GM12878 (cell line): Measurements from ENCODE around the gene SLC6A2. TPM values are rescaled to one million over a fixed set of nuclear protein-coding genes. Genes with fewer than 3 reads are reported as not detected.
A peak's percentile ranks its signal among the peaks of the same experiment; 100 is the strongest.

Experiments used
- ATAC-seq: fragments of 200-7000 bp; cut with Tn5 transposase; 3 replicates; pipeline ENCODE4 v1.9.1; 2020; ENCODE audit warnings: mild to moderate bottlenecking, moderate library complexity
- BruUV-seq: library from RNA; stranded (reverse); fragments of 400-500 nt; replicated peaks from 2 replicates; lab custom pipeline; 2021; lab: Mats Ljungman, UMichigan
- CTCF ChIA-PET: fragments of 300-600 bp; sonication (Branson Sonifier 250); formaldehyde crosslinking; extraction: SDS; loops from one replicate; lab custom pipeline; 2021; ENCODE audit warnings: inconsistent platforms; lab: Yijun Ruan, JAX
- POLR2A ChIA-PET: fragments of 350-600 bp; formaldehyde crosslinking; extraction: SDS; loops from one replicate; lab custom pipeline; 2021; ENCODE audit warnings: inconsistent platforms; lab: Charles Lee
- RAD21 ChIA-PET: fragments of 300-600 bp; sonication (Branson Sonifier 250); formaldehyde crosslinking; loops from one replicate; lab custom pipeline; 2023; ENCODE audit warnings: antibody characterized with exemption; ENCODE audit not compliant: unreplicated experiment; lab: Charles Lee
- SMC1A ChIA-PET: fragments of 300-600 bp; sonication (Branson Sonifier 250); formaldehyde crosslinking; loops from one replicate; lab custom pipeline; 2023; ENCODE audit not compliant: unreplicated experiment, uncharacterized antibody; lab: Charles Lee
- DNase-seq: peaks from one replicate; pipeline ENCODE4 v3.0.0-alpha.2; 2011; ENCODE audit warnings: low read depth, low spot score
- FAIRE-seq: peaks from 3 replicates; lab custom pipeline; 2011; peaks lifted over from hg19 to GRCh38; lab: Jason Lieb, UNC
- H2AFZ ChIP-seq: 2 replicates; pipeline ENCODE4 v1.6.0; 2011; ENCODE audit warnings: low read depth, low read length, control low read depth; ENCODE audit not compliant: control insufficient read depth
- H3K27ac ChIP-seq: 2 replicates; pipeline ENCODE4 v1.5.1; 2011; ENCODE audit warnings: control low read depth; ENCODE audit not compliant: control insufficient read depth, insufficient read depth
- H3K27me3 ChIP-seq, 2 experiments: replicated peaks in 1 of 2; 2 replicates each; pipeline versions ENCODE4 v1.6.0 to v1.6.1; 2011; ENCODE audit warnings: low read length in 1 of 2; ENCODE audit not compliant: control insufficient read depth in 2 of 2, insufficient read depth in 2 of 2
- H3K36me3 ChIP-seq, 2 experiments: 2 replicates each; pipeline ENCODE4 v1.5.1; 2011; ENCODE audit warnings: low read length in 1 of 2; ENCODE audit not compliant: control insufficient read depth in 2 of 2, insufficient read depth in 2 of 2
- H3K4me1 ChIP-seq: 2 replicates; pipeline ENCODE4 v1.6.1; 2011; ENCODE audit warnings: mild to moderate bottlenecking, low read length, moderate library complexity, mixed read lengths; ENCODE audit not compliant: control insufficient read depth, insufficient read depth
- H3K4me2 ChIP-seq: 2 replicates; pipeline ENCODE4 v1.6.0; 2011; ENCODE audit warnings: control low read depth; ENCODE audit not compliant: control insufficient read depth, insufficient read depth
- H3K4me3 ChIP-seq: fragments of 200-600 bp; sonication (generic); 2 replicates; pipeline ENCODE4 v1.5.1; 2016
- H3K79me2 ChIP-seq: 2 replicates; pipeline ENCODE4 v1.6.0; 2011; ENCODE audit warnings: low read length; ENCODE audit not compliant: control insufficient read depth, insufficient read depth
- H3K9ac ChIP-seq: 2 replicates; pipeline ENCODE4 v1.8.0; 2011; ENCODE audit warnings: low read length, control low read depth, mixed read lengths; ENCODE audit not compliant: control insufficient read depth, insufficient read depth
- H3K9me3 ChIP-seq: replicated peaks from 3 replicates; pipeline ENCODE4 v1.5.1; 2011; ENCODE audit warnings: mild to moderate bottlenecking, low read length; ENCODE audit not compliant: control insufficient read depth, insufficient read depth
- H4K20me1 ChIP-seq: 2 replicates; pipeline ENCODE4 v1.6.0; 2011; ENCODE audit not compliant: control insufficient read depth, insufficient read depth
- EP300 ChIP-seq, 2 experiments: fragments of 150-350 bp in 1 of 2; IDR thresholded peaks; 2 replicates each; pipeline ENCODE4 v1.6.1; 2011 to 2012; ENCODE audit warnings: low read depth in 2 of 2, low read length in 2 of 2, borderline replicate concordance in 1 of 2, improper control_type of control experiment in 1 of 2, inconsistent platforms in 1 of 2; ENCODE audit not compliant: control insufficient read depth in 1 of 2
- ETV6 ChIP-seq, 2 experiments: fragments of 450-650 bp in 1 of 2; IDR thresholded peaks in 1 of 2; conservative IDR thresholded peaks in 1 of 2; 2 replicates each; pipeline ENCODE4 v1.6.1; 2014; ENCODE audit warnings: antibody characterized with exemption in 1 of 2, borderline replicate concordance in 1 of 2, low read depth in 1 of 2, mild to moderate bottlenecking in 1 of 2, moderate library complexity in 1 of 2
- FOXK2 ChIP-seq: fragments of 450-650 bp; IDR thresholded peaks from 2 replicates; pipeline ENCODE4 v1.6.1; 2017; ENCODE audit warnings: mild to moderate bottlenecking, moderate library complexity
- MEF2B ChIP-seq: fragments of 450-650 bp; IDR thresholded peaks from 2 replicates; pipeline ENCODE4 v1.6.1; 2018; ENCODE audit warnings: mild to moderate bottlenecking, moderate library complexity; ENCODE audit not compliant: partially characterized antibody, poor library complexity, severe bottlenecking
- NR2F1 ChIP-seq: fragments of 450-650 bp; conservative IDR thresholded peaks from 2 replicates; pipeline ENCODE4 v1.6.1; 2017; ENCODE audit warnings: mild to moderate bottlenecking
- TBL1XR1 ChIP-seq: IDR thresholded peaks from 2 replicates; pipeline ENCODE4 v1.6.1; 2012; ENCODE audit warnings: low read depth, low read length, improper control_type of control experiment
- ZZZ3 ChIP-seq: IDR thresholded peaks from 2 replicates; pipeline ENCODE4 v1.6.1; 2011; ENCODE audit warnings: low read depth; ENCODE audit not compliant: control insufficient read depth, insufficient read length
- WGBS: methylation state at CpG from one replicate; pipeline ENCODE4 v1.1.6; 2016; ENCODE audit warnings: low lambda C conversion rate; ENCODE audit not compliant: insufficient replicate concordance, insufficient coverage; ENCODE audit errors: missing lambda C conversion rate; 5-methylcytosine and 5-hydroxymethylcytosine counted together
- in situ Hi-C: fragments of 300-500 bp; cut with MboI; formaldehyde crosslinking; loops from 9 replicates; pipeline ENCODE4 v1.14.3; 2018; ENCODE audit warnings: mixed read lengths
- intact Hi-C: fragments of 100-400 bp; cut with micrococcal nuclease; formaldehyde crosslinking; loops from one replicate; pipeline ENCODE4 v1.14.2; 2022; ENCODE audit not compliant: unreplicated experiment
- polyA plus RNA-seq, 11 experiments: library from polyadenylated mRNA; depleted of rRNA in 4 of 11; unstranded in 6 of 11; stranded (reverse) in 5 of 11; fragments of >200 nt; fragmentation: Nextera tagmentation in 4 of 11; fragmentation: Illumina TruSeq in 1 of 11; extraction: Ambion mirVana in 4 of 11; extraction: Trizol in 1 of 11; gene quantifications; 1 replicate in 1 of 11; 2 replicates in 10 of 11; pipeline versions ENCODE4 v1.2.1 to v1.2.3, GENCODE V29; 2011 to 2016; ENCODE audit warnings: inconsistent platforms in 2 of 11, missing spikeins in 2 of 11, low read depth in 1 of 11
- total RNA-seq, 4 experiments: library from RNA; depleted of rRNA in 3 of 4; stranded (reverse); fragments of >200 nt in 3 of 4; fragmentation: Illumina TruSeq in 1 of 4; extraction: Trizol in 1 of 4; gene quantifications; 2 replicates each; pipeline versions ENCODE4 v1.2.1 to v1.2.3, GENCODE V29; 2013 to 2021
- TF ChIP-seq, protein P1 (sequence below): fragments of 450-650 bp; IDR thresholded peaks from 2 replicates; pipeline ENCODE4 v1.6.1; 2014; ENCODE audit warnings: mild to moderate bottlenecking
- TF ChIP-seq, protein P2 (sequence below): fragments of 450-650 bp; IDR thresholded peaks from 2 replicates; pipeline ENCODE4 v1.6.1; 2017; ENCODE audit warnings: borderline replicate concordance
- TF ChIP-seq, protein P3 (sequence below): IDR thresholded peaks from 2 replicates; pipeline ENCODE4 v1.6.1; 2011; ENCODE audit warnings: borderline replicate concordance, low read depth, mild to moderate bottlenecking, moderate library complexity, mixed read lengths, low read length; ENCODE audit not compliant: insufficient read depth; ENCODE audit errors: extremely low read length
- TF ChIP-seq, protein P4 (sequence below): IDR thresholded peaks from 2 replicates; pipeline ENCODE4 v1.6.1; 2012; ENCODE audit warnings: improper control_type of control experiment, low read depth, low read length; ENCODE audit not compliant: insufficient replicate concordance

Gene SLC6A2
- total and polyA plus RNA-seq, 10 of the 15 experiments (the other 5 are each of a cell fraction or from before 2014, with no cell fraction given), result not detected

DNA sequence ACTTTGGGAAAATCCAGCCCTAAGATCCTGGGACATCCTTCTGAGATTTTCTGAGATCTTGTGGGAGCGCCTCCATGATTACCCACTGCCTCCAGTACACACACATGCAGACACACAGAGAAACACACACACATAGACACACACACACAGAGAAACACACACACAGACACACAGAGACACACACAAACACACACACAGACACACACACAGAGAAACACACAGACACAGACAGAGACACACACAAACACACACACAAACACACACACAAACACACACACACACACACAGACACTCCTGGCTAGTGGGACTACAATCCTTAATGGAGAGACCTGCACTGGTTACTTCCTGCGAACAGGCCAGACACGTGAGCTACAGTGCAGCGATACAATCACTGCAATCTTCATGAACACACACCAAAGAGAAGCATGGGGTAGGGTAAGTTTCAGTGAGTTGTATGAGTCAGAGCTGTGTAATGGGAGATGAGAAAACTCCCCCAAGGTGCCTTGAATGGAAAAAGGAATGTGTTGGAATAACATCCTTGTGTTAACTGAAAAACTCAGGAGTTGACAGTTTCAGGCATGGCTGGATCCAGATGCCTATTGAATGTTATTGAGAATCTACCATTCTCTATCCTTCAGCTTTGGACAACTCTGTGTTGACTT, 79.5 kb downstream of the SLC6A2 start:
- Histone ChIP-seq H3K4me3 (no peak overlapping the region), H3K9ac (no peak overlapping the region), H3K79me2 (no peaks in the 10 kb centered on the region), H3K9me3 (no peaks in the 10 kb centered on the region), H3K4me2 (no peak overlapping the region), H4K20me1 (no peaks in the 10 kb centered on the region), H3K4me1 (no peaks in the 10 kb centered on the region), H3K36me3 (no peaks in the 10 kb centered on the region), H3K27me3 (no peaks in the 10 kb centered on the region; a peak in 2 of 4 replicates), H2AFZ (no peak overlapping the region), H3K27ac (no peak overlapping the region)
- ChIA-PET POLR2A (no interaction called here), CTCF (no interaction called here), RAD21 (no interaction called here), SMC1A (no interaction called here)
- in situ Hi-C loops (no loop called here), intact Hi-C loops (no loop called here)
- FAIRE-seq (peak; percentile 7), DNase-seq (no peak), ATAC-seq (no peak)
- WGBS, result 47% methylated on average over 4 of the region's 4 CpGs
- TF ChIP-seq, protein P1, sequence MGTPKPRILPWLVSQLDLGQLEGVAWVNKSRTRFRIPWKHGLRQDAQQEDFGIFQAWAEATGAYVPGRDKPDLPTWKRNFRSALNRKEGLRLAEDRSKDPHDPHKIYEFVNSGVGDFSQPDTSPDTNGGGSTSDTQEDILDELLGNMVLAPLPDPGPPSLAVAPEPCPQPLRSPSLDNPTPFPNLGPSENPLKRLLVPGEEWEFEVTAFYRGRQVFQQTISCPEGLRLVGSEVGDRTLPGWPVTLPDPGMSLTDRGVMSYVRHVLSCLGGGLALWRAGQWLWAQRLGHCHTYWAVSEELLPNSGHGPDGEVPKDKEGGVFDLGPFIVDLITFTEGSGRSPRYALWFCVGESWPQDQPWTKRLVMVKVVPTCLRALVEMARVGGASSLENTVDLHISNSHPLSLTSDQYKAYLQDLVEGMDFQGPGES, result no peak
- TF ChIP-seq, protein P2, sequence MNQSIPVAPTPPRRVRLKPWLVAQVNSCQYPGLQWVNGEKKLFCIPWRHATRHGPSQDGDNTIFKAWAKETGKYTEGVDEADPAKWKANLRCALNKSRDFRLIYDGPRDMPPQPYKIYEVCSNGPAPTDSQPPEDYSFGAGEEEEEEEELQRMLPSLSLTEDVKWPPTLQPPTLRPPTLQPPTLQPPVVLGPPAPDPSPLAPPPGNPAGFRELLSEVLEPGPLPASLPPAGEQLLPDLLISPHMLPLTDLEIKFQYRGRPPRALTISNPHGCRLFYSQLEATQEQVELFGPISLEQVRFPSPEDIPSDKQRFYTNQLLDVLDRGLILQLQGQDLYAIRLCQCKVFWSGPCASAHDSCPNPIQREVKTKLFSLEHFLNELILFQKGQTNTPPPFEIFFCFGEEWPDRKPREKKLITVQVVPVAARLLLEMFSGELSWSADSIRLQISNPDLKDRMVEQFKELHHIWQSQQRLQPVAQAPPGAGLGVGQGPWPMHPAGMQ, result no peak
- TF ChIP-seq ETV6 (conservative IDR thresholded peaks at IDR 0.05 in 1 of 2, IDR thresholded peaks at IDR 0.05 in 1 of 2; ENCODE audit: borderline replicate concordance in 1 of 2, low read depth in 1 of 2) (no peak), TBL1XR1 (no peak), ZZZ3 (no peak), EP300 (IDR thresholded peaks at IDR 0.05; ENCODE audit: borderline replicate concordance in 1 of 2, control insufficient read depth in 1 of 2, low read depth in 2 of 2, low read length in 2 of 2) (no peak), FOXK2 (no peak), MEF2B (no peak), NR2F1 (no peak)
- TF ChIP-seq, protein P3, sequence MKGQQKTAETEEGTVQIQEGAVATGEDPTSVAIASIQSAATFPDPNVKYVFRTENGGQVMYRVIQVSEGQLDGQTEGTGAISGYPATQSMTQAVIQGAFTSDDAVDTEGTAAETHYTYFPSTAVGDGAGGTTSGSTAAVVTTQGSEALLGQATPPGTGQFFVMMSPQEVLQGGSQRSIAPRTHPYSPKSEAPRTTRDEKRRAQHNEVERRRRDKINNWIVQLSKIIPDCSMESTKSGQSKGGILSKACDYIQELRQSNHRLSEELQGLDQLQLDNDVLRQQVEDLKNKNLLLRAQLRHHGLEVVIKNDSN, result no peak
- TF ChIP-seq, protein P4, sequence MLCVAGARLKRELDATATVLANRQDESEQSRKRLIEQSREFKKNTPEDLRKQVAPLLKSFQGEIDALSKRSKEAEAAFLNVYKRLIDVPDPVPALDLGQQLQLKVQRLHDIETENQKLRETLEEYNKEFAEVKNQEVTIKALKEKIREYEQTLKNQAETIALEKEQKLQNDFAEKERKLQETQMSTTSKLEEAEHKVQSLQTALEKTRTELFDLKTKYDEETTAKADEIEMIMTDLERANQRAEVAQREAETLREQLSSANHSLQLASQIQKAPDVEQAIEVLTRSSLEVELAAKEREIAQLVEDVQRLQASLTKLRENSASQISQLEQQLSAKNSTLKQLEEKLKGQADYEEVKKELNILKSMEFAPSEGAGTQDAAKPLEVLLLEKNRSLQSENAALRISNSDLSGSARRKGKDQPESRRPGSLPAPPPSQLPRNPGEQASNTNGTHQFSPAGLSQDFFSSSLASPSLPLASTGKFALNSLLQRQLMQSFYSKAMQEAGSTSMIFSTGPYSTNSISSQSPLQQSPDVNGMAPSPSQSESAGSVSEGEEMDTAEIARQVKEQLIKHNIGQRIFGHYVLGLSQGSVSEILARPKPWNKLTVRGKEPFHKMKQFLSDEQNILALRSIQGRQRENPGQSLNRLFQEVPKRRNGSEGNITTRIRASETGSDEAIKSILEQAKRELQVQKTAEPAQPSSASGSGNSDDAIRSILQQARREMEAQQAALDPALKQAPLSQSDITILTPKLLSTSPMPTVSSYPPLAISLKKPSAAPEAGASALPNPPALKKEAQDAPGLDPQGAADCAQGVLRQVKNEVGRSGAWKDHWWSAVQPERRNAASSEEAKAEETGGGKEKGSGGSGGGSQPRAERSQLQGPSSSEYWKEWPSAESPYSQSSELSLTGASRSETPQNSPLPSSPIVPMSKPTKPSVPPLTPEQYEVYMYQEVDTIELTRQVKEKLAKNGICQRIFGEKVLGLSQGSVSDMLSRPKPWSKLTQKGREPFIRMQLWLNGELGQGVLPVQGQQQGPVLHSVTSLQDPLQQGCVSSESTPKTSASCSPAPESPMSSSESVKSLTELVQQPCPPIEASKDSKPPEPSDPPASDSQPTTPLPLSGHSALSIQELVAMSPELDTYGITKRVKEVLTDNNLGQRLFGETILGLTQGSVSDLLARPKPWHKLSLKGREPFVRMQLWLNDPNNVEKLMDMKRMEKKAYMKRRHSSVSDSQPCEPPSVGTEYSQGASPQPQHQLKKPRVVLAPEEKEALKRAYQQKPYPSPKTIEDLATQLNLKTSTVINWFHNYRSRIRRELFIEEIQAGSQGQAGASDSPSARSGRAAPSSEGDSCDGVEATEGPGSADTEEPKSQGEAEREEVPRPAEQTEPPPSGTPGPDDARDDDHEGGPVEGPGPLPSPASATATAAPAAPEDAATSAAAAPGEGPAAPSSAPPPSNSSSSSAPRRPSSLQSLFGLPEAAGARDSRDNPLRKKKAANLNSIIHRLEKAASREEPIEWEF, result no peak
- no TSS peak for BruUV-seq
